ENCODE results near the gene LCNL1.

DNA sequence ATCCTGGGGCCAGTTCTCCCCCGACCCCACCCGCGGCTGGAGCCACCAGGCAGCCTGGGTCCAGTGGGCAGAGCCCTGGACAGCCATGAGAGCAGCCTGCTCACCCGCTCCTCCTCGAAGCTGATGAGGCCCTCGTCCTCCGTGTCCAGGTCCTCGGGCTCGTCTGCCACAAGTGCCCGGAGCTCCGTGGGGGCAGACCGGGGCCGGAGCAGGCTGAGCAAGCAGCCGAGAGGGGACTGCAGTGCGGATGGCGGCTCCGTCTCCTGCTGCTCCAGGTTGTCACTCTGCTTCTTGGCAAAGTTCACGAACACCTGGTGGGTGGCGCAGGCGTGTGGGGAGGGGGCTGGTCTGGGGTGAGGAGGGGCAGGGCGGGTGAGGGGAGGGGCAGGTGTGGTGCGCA lies 25.5 kb downstream of the LCNL1 start:
- TF ChIP-seq, protein P1, sequence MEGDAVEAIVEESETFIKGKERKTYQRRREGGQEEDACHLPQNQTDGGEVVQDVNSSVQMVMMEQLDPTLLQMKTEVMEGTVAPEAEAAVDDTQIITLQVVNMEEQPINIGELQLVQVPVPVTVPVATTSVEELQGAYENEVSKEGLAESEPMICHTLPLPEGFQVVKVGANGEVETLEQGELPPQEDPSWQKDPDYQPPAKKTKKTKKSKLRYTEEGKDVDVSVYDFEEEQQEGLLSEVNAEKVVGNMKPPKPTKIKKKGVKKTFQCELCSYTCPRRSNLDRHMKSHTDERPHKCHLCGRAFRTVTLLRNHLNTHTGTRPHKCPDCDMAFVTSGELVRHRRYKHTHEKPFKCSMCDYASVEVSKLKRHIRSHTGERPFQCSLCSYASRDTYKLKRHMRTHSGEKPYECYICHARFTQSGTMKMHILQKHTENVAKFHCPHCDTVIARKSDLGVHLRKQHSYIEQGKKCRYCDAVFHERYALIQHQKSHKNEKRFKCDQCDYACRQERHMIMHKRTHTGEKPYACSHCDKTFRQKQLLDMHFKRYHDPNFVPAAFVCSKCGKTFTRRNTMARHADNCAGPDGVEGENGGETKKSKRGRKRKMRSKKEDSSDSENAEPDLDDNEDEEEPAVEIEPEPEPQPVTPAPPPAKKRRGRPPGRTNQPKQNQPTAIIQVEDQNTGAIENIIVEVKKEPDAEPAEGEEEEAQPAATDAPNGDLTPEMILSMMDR (IDR thresholded peaks at IDR 0.05), result no peak
- no peak for TF ChIP-seq POLR2A (IDR thresholded peaks at IDR 0.05)

Data from sigmoid colon (tissue), 3 donors.